Activated naive CD8-positive, alpha-beta T cell treated with anti-CD3 and anti-CD28 coated beads for 36 hours (primary cell): ENCODE data around the gene PPP2R2C. TPM values are rescaled to one million over a fixed set of nuclear protein-coding genes. Genes with fewer than 3 reads are reported as not detected.

Experiments
- DNase-seq: peaks from one replicate; pipeline ENCODE4 v3.0.0; 2021
- H3K27ac Mint-ChIP-seq: one replicate; pipeline ENCODE4 v1.8.0; 2022; ENCODE audit warnings: mild to moderate bottlenecking, moderate library complexity, mixed read lengths
- H3K27me3 Mint-ChIP-seq: one replicate; pipeline ENCODE4 v1.8.0; 2022; ENCODE audit warnings: mild to moderate bottlenecking, mixed read lengths
- H3K36me3 Mint-ChIP-seq: one replicate; pipeline ENCODE4 v1.8.0; 2021; ENCODE audit warnings: mild to moderate bottlenecking, mixed read lengths
- H3K4me1 Mint-ChIP-seq: one replicate; pipeline ENCODE4 v1.8.0; 2021; ENCODE audit warnings: mixed read lengths
- H3K4me3 Mint-ChIP-seq: one replicate; pipeline ENCODE4 v1.8.0; 2022; ENCODE audit warnings: mild to moderate bottlenecking, moderate library complexity, mixed read lengths
- H3K9me3 Mint-ChIP-seq: one replicate; pipeline ENCODE4 v1.8.0; 2022; ENCODE audit warnings: mixed read lengths
- total RNA-seq, 2 experiments: library from RNA; stranded (reverse); gene quantifications; one replicate each; pipeline ENCODE4 v1.2.3, GENCODE V29; 2021

Gene PPP2R2C
- total RNA-seq, 2 experiments from 2014 or later, result not detected

DNA sequence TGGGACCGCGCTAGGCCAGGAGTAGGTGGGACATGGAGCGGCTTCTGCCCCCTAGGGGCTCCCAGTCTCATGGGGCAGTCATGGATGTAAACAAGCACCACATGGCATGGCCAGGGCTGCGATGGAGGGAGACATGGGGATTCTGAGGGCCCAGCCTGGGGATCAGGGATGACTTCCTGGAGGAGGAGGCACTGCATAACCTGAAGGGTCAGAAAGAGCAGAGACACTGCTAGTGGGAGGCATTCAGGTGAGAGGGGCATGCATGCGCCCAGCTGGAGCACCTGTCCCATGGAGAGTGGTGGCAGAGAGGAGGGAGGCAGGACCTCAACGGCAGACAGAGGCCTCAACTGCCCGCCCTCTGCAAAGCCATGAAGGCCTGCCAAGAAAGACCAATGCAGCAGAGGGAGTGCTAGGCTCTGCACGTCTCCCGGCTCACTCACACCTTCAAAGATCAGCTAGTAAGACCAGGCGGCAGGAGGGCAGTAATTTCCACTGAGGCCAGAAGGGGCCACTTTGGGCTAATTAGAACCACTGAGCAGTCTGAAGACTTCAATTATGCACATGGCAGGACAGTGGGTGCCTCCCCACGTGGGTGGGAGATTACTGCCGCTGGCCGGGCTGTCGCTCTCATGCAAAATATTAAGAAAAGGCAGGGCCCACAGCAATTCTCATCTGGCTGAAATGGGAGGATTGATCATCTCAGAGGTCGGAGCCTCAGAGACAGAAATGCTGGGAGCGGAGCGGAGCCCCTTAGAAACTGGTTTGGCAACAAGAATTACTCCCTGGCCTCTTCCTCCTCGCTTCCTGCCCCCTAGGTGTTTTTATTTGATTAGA is 69.6 kb downstream of the PPP2R2C start:
- Mint-ChIP-seq H3K4me3 (no peak overlapping the region), H3K4me1 (no peaks in the 10 kb centered on the region), H3K9me3 (no peaks in the 10 kb centered on the region), H3K36me3 (no peaks in the 10 kb centered on the region), H3K27me3 (peaks cover 57% of the 10 kb centered on the region), H3K27ac (no peak overlapping the region)
- DNase-seq, result no peak

DNA sequence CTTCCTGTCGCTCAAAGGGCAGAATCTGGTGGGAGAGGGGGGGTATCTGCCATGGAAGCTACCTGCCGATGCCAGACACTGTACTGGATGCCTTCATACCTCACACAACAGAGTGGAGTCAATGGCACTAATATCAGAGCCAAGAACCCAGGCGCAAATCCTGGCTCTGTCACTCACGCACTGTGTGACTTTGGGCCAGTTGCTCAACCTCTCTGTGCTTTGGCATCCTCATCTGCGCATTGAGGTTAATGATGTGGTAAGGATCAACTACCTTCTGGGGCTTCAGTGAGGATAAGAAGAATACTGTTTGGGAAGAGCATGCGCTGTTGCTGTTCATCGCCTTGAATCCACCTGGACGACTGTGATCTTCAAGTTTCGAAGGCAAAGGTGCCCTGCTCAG is 70.6 kb downstream of the PPP2R2C start:
- Mint-ChIP-seq H3K27me3 (peaks cover 61% of the 10 kb centered on the region), H3K27ac (no peak overlapping the region), H3K4me3 (no peak overlapping the region), H3K36me3 (no peaks in the 10 kb centered on the region), H3K4me1 (no peaks in the 10 kb centered on the region), H3K9me3 (no peaks in the 10 kb centered on the region)
- DNase-seq, result no peak

DNA sequence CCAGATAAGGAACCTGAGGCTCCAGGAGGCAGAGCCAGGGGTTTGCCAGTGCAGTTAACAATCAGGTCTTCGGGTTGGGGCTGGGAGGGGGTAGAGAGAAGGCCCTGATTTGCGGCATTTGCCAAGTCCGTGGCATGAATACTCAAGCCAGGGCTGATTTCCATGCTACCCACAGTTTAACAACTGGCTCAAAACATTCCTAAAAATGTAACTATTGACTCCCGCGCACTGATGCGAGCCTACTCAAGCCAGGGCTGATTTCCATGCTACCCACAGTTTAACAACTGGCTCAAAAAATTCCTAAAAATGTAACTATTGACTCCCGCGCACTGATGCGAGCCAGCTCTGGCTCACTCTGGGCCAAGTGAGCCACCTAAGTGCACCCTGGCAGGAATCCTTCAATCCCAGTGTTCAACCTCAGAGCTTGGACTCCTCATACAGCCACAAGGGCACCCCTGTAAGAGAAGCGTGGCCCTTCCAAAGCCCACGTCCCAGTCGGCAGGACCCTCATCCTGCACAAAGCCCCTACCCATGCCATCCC is 75.6 kb downstream of the PPP2R2C start:
- Mint-ChIP-seq H3K4me3 (no peak overlapping the region), H3K4me1 (no peaks in the 10 kb centered on the region), H3K27ac (no peak overlapping the region), H3K27me3 (peaks cover 24% of the 10 kb centered on the region), H3K36me3 (no peaks in the 10 kb centered on the region), H3K9me3 (no peaks in the 10 kb centered on the region)
- DNase-seq, result no peak

DNA sequence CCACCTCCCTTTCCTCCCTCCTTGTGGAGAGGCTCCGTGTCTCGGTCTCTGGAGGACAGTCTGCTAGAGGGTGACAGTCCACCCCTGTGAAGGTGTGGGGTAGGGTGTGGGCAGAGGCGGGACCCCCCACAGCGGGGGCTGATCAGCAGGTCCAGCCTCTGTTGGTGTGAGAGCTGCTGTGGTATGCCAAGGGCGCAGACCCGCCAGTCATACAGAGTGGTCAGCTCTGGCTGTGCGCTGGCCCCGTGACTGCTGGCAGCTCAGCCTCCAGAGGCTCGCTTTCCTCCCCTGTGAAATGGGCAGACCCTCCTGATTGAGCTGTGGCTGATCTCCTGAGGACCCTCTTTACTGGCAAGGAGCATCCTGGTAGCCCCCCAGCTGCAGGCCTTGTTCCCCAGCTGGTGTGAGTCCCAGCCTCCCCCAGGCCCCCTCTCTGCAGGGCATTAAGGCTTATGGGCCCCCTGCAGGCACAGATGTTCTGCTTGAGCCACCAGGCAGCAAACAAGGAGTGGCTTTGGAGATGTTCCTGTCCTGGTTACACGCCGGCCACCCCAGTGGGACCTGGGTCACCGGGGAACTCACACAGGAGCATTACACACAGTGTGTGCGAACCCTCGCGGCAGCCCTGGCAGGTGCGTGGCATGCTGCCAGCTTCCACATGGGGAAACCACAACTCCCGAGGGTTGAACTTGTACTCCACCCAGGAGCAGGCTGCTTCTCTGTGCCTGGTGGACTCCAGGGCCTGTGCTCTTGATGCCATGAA is 76.8 kb downstream of the PPP2R2C start:
- Mint-ChIP-seq H3K27ac (no peak overlapping the region), H3K36me3 (no peaks in the 10 kb centered on the region), H3K9me3 (no peaks in the 10 kb centered on the region), H3K27me3 (peaks cover 14% of the 10 kb centered on the region), H3K4me3 (no peak overlapping the region), H3K4me1 (no peaks in the 10 kb centered on the region)
- DNase-seq, result no peak

DNA sequence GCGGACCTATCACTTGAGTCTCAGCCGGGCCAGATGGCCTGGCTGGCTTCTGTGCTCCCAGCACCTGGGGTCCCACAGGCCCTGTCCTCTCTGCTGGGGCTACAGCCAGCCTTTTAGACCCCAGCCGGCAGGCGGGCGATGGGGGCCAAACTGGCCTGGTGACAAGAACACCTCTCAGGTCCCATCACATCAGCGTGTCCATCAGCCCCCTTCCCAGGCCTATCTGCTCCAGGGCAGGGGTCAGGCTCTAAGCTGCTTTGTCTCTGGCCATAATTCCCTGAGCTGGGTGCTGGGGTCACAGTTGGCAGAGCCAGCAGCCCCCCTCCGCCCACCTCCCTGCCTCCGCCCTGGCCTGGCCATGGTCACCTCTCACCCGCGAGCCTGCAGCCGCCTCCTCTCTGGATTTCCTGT is 77.7 kb downstream of the PPP2R2C start:
- no peaks in the 10 kb centered on the region for H3K4me1 Mint-ChIP-seq
- no peak overlapping the region for H3K27ac Mint-ChIP-seq

DNA sequence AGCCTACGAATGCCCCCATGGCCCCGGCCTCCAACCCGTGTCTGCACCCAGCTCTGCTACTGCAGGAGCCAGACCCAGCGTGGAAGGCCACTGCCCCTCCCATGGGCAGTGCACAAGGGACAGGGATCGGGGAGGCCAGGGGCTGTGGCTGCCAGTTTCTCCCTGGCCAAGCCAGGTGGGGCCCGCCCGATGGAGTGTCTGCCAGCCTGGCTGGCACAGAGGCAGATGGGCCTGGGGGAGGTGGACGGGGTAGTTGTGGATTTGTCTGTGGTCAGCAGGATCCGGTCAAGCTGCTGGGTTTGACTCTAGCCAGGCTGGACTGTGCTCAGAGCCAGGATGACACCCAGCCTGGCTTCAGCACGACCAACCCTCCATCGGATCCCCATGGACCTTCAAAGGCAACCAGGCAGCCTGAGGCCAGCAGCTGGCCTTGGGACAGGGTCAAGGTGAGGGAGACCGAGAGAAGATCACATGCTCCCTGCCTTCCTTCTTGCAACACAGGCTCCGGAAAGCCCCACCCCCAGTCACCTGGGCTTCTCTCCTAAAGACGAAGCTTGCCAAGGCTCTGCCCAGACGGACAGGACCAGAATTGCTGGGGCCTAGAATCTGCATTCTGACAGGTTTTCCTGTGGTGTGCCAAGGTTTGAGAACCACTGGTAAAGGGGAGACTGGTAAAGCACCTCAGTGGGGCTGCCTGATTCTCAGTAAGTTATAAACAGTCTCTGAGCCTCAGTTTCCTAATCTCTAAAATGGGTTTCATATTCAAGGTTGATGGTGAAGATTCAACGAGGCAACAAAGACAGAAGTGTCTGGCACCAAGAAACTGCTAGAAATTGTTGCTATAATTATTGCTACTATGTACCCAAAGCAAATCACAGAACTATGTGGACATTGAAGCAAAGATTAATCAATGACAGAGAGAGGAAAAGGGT is 78.6 kb downstream of the PPP2R2C start:
- Mint-ChIP-seq H3K9me3 (no peaks in the 10 kb centered on the region), H3K27ac (no peak overlapping the region), H3K36me3 (no peaks in the 10 kb centered on the region), H3K27me3 (peaks cover 18% of the 10 kb centered on the region), H3K4me1 (no peaks in the 10 kb centered on the region), H3K4me3 (no peak overlapping the region)
- DNase-seq, result no peak

More for the DNA sequence above, 77.7 kb downstream of the PPP2R2C start:
- H3K4me3 Mint-ChIP-seq, result no peak overlapping the region
- DNase-seq, result no peak
- H3K27me3 Mint-ChIP-seq, result peaks cover 9% of the 10 kb centered on the region
- H3K9me3 Mint-ChIP-seq, result no peaks in the 10 kb centered on the region
- no peaks in the 10 kb centered on the region for H3K36me3 Mint-ChIP-seq

DNA sequence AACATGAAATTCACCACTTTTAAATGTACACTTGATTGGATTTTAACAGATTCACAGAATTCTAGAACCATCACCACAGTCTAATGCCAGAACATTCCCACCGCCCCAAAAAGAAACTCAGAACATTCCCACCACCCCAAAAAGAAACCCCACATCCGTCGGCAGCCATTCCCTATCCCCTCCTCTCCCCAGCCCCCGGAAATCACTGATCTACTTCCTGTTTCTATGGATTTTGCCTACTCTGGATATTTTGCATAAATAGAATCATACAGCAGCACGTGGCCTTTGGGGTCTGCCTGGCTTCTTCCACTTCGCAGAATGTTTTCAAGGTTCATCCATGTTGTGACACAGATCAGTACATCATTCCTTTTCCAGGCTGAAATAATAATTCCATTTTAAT is 79.3 kb downstream of the PPP2R2C start:
- H3K4me3 Mint-ChIP-seq, result no peak overlapping the region
- H3K36me3 Mint-ChIP-seq, result no peaks in the 10 kb centered on the region
- H3K9me3 Mint-ChIP-seq, result no peaks in the 10 kb centered on the region
- no peaks in the 10 kb centered on the region for H3K4me1 Mint-ChIP-seq
- peaks cover 18% of the 10 kb centered on the region for H3K27me3 Mint-ChIP-seq
- DNase-seq, result no peak
- H3K27ac Mint-ChIP-seq, result no peak overlapping the region

DNA sequence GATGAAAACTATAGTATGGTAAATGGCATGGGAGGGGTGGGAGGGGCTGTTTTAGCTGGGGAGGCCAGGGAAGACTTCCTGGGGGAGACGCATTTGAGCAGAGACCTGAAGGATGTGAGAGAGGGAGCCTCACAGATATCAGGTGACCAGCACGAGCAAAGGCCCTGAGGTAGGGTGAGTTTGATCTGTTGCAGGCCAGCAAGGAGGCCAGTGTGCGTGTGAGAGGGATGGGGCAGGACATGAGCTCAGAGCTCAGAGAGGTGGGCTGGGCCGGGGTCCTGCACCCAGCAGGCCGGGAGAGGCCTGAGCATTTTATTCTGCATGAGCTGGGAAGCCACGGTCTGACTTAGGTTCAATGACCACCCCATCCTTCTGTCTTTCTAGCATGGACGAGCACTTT is 80.0 kb downstream of the PPP2R2C start:
- H3K9me3 Mint-ChIP-seq, result no peaks in the 10 kb centered on the region
- H3K27ac Mint-ChIP-seq, result no peak overlapping the region
- H3K36me3 Mint-ChIP-seq, result no peaks in the 10 kb centered on the region
- no peaks in the 10 kb centered on the region for H3K4me1 Mint-ChIP-seq
- H3K4me3 Mint-ChIP-seq, result no peak overlapping the region
- peaks cover 18% of the 10 kb centered on the region for H3K27me3 Mint-ChIP-seq
- DNase-seq, result no peak

DNA sequence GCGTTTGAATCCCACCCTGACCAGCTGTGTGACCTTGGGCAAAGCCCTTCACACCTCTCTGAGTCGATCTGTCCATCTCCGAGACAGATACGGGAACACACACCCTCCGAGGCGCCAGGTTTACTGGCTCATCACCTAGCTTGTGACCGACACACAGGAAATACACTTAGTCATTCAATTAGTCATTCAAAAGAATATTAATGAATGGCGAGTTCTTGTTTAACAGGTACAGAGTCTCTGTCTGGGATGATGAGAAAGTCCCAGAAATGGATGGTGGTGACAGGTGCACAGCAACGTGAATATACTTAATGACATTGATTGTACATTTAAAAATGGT is 80.6 kb downstream of the PPP2R2C start:
- no peaks in the 10 kb centered on the region for H3K9me3 Mint-ChIP-seq
- no peak overlapping the region for H3K4me3 Mint-ChIP-seq
- DNase-seq, result no peak
- no peak overlapping the region for H3K27ac Mint-ChIP-seq
- H3K27me3 Mint-ChIP-seq, result peaks cover 14% of the 10 kb centered on the region
- H3K36me3 Mint-ChIP-seq, result no peaks in the 10 kb centered on the region
- no peaks in the 10 kb centered on the region for H3K4me1 Mint-ChIP-seq

DNA sequence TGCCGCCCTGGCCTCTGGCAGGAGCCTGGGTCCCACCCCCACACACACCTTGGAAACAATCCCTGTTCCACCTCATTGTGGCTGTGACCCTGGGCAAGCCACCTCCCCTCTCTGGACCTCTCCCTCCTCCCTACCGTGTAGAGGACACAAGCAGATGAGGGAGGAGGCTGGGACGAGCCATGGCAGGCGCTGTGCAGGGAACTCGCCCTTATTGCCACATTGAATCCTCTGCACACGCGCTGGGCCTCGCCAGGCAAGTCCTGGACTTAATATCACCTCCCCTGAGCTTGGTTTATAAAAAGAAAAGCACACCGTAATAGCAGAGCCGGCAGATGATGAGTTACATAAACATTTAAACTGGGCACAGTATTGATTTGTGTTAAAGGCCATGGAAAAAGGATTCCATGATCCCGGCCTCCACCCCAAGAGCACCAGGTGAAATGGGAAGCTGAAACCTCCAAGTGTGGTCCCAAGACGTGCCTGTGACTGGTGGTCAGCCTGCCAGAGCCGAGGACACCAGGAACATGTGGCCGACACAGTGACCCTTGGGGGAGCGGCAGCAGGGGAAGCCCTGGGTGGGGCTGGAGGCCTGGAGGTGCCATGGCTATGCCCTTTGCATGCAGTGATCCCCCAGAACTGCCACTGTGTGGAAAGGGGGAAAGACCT is 81.1 kb downstream of the PPP2R2C start:
- no peak overlapping the region for H3K27ac Mint-ChIP-seq
- H3K4me3 Mint-ChIP-seq, result no peak overlapping the region
- H3K36me3 Mint-ChIP-seq, result no peaks in the 10 kb centered on the region
- no peaks in the 10 kb centered on the region for H3K4me1 Mint-ChIP-seq
- no peaks in the 10 kb centered on the region for H3K9me3 Mint-ChIP-seq
- peaks cover 12% of the 10 kb centered on the region for H3K27me3 Mint-ChIP-seq
- DNase-seq, result no peak

DNA sequence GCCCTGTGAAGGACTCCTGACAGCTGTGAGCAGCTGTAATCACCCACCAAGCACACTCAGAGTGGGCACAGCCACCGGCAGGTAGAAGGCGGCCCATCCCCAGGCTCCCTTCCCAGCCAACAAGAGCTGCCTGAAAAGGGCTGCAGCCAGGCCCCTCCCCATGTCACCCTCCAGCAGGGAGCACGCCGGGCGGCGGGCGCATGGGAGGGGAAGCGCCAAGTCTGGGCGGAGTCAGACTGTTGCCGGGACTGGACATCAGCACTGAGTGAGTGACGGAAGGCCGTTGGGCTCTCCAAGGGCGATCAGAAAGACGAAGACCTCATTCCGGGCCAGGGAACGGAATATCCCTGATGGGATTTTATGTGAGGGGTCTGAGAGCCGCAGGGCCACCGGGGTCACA is 82.1 kb downstream of the PPP2R2C start:
- Mint-ChIP-seq H3K27ac (no peak overlapping the region), H3K9me3 (no peaks in the 10 kb centered on the region), H3K4me3 (no peak overlapping the region), H3K27me3 (peaks cover 12% of the 10 kb centered on the region), H3K4me1 (no peaks in the 10 kb centered on the region), H3K36me3 (no peaks in the 10 kb centered on the region)
- DNase-seq, result no peak

DNA sequence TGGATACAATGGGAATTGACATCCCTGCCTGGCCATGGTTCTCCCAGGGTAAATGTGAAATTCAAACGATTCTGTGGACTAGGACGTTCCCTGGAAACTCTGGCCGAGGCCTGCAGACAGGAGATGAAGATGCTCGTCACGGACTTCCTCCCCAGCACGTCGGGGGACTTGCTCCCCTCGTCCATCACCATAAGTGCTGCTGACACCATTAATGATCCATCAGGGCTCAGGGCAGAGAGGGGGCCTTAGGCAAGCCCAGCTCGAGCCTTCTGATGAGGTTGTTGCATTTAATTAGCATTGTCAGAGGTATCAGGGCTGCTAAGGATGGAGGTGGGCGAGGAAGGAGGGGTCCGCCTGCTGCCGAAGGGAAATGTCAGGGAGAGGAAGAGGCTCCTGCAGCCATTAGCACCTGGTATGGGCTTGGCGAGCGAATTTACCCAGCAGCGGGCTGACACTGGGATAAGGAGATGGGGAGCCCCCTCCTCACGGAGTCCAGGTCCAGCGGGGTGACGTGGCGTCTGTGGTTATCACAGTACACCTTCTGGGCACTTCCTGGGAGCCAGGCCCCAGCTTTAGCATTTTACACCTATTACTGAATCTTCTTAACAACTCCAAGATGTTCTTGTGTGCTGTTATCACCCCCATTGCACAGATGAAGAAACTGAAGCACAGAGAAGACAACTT is 83.1 kb downstream of the PPP2R2C start:
- Mint-ChIP-seq H3K27me3 (peaks cover 8% of the 10 kb centered on the region), H3K36me3 (no peaks in the 10 kb centered on the region), H3K4me1 (no peaks in the 10 kb centered on the region), H3K4me3 (no peak overlapping the region), H3K9me3 (no peaks in the 10 kb centered on the region), H3K27ac (no peak overlapping the region)
- DNase-seq, result no peak

DNA sequence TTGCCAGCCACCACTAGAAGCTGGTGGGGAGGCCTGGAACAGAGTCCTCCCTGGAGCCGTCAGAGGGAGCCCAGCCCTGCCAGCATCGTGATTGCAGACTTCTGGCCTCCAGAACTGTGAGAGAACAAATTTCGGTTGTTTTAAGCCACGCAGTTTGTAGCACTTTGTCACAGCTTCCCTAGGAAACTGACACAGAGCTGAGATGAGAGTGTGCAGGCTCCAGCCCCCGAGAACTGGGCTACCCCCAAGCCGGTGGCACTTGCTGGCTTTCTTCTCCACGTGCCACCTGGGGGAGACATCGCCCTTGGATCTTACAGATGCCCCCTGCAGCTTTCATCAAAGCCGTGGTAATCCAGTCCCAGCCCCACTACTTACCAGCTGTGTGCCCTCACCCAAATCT is 83.7 kb downstream of the PPP2R2C start:
- no peaks in the 10 kb centered on the region for H3K36me3 Mint-ChIP-seq
- H3K9me3 Mint-ChIP-seq, result no peaks in the 10 kb centered on the region
- DNase-seq, result no peak
- H3K27me3 Mint-ChIP-seq, result peaks cover 10% of the 10 kb centered on the region
- H3K4me1 Mint-ChIP-seq, result no peaks in the 10 kb centered on the region
- H3K27ac Mint-ChIP-seq, result no peak overlapping the region
- H3K4me3 Mint-ChIP-seq, result no peak overlapping the region

DNA sequence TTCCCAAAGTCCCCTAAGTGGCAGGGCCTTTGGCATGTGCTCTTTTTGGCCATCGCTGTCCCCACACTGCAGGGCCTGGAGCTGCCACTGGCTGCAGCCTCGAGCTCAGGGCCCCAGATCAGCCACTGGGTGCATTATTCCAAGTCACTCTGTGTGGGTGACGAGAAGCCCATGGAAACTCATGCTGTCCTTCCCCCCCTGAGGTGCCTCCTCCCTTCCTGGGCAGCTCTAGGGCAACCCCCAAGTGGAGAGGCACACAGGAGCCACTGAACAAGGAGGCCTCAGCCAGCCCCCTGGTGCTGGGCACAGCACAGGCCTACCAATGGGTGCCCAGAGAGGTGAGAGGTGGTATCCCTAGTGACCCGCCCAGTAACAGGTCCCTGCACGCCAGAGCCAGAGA is 84.5 kb downstream of the PPP2R2C start:
- DNase-seq, result no peak
- peaks cover 16% of the 10 kb centered on the region for H3K27me3 Mint-ChIP-seq

More for the DNA sequence above, 84.5 kb downstream of the PPP2R2C start:
- no peak overlapping the region for H3K4me3 Mint-ChIP-seq
- H3K9me3 Mint-ChIP-seq, result no peaks in the 10 kb centered on the region
- no peaks in the 10 kb centered on the region for H3K4me1 Mint-ChIP-seq
- no peaks in the 10 kb centered on the region for H3K36me3 Mint-ChIP-seq
- H3K27ac Mint-ChIP-seq, result no peak overlapping the region
